Spleen (tissue), 11 donors: ENCODE results near the gene CAMTA1. TPM values are rescaled to one million over a fixed set of nuclear protein-coding genes. Genes with fewer than 3 reads are reported as not detected.

Experiments used
- DNase-seq: peaks from one replicate; pipeline ENCODE4 v3.0.0-alpha.2; 2020
- H3K27ac ChIP-seq, 8 donors: fragments of 200-600 bp; sonication (generic) in 7 of 8; 1 replicate in 4 of 8; 2 replicates in 4 of 8; pipeline versions ENCODE4 v1.5.0 to v1.8.0; 2016 to 2021; ENCODE audit warnings: inconsistent platforms in 4 of 8, mild to moderate bottlenecking in 4 of 8, moderate library complexity in 1 of 8
- H3K27me3 ChIP-seq, 7 donors: fragments of 200-600 bp; sonication (generic) in 6 of 7; replicated peaks in 1 of 7; 1 replicate in 4 of 7; 2 replicates in 3 of 7; pipeline versions ENCODE4 v1.5.0 to v1.8.0; 2016 to 2021; ENCODE audit warnings: inconsistent platforms in 3 of 7, mild to moderate bottlenecking in 1 of 7
- H3K36me3 ChIP-seq, 6 donors: fragments of 200-600 bp; sonication (generic) in 5 of 6; 1 replicate in 4 of 6; 2 replicates in 2 of 6; pipeline versions ENCODE4 v1.5.0 to v1.8.0; 2016 to 2021; ENCODE audit warnings: inconsistent platforms in 2 of 6
- H3K4me1 ChIP-seq, 6 donors: fragments of 200-600 bp; sonication (generic) in 5 of 6; 1 replicate in 3 of 6; 2 replicates in 3 of 6; pipeline versions ENCODE4 v1.5.0 to v1.8.0; 2016 to 2021; ENCODE audit warnings: inconsistent platforms in 3 of 6
- H3K4me3 ChIP-seq, 8 donors: fragments of 200-600 bp; sonication (generic) in 7 of 8; 1 replicate in 4 of 8; 2 replicates in 4 of 8; pipeline versions ENCODE4 v1.5.0 to v1.8.0; 2016 to 2021; ENCODE audit warnings: inconsistent platforms in 4 of 8, mild to moderate bottlenecking in 4 of 8, moderate library complexity in 2 of 8
- H3K9me3 ChIP-seq, 8 donors: fragments of 200-600 bp; sonication (generic) in 7 of 8; 1 replicate in 4 of 8; 2 replicates in 4 of 8; pipeline versions ENCODE4 v1.5.0 to v1.8.0; 2016 to 2021; ENCODE audit warnings: inconsistent platforms in 4 of 8
- POLR2A ChIP-seq, 3 donors: fragments of 450-650 bp; IDR thresholded peaks; one replicate each; pipeline ENCODE4 v1.5.1; 2017; ENCODE audit warnings: antibody characterized with exemption in 3 of 3, mild to moderate bottlenecking in 1 of 3
- POLR2AphosphoS5 ChIP-seq, 3 donors: sonication (generic); formaldehyde crosslinking; IDR thresholded peaks; one replicate each; pipeline ENCODE4 v1.5.1; 2017; ENCODE audit warnings: antibody characterized with exemption in 3 of 3
- WGBS, 5 donors: extraction: QIAGEN DNeasy Blood & Tissue Kit in 3 of 5; methylation state at CpG; one replicate each; pipeline versions ENCODE4 v1.1.5 to v1.1.7; 2013 to 2018; 5-methylcytosine and 5-hydroxymethylcytosine counted together
- intact Hi-C: fragments of 100-400 bp; cut with DNase I; formaldehyde crosslinking; loops from one replicate; pipeline ENCODE4 v1.15.0; 2023; ENCODE audit warnings: low total_unique reads
- polyA plus RNA-seq, 3 donors: library from polyadenylated mRNA; stranded (reverse); fragments of 200-250 nt; gene quantifications; one replicate each; pipeline ENCODE4 v1.2.1, GENCODE V29; 2013
- total RNA-seq, 7 donors: library from RNA; depleted of rRNA in 3 of 7; stranded (reverse); fragments of >200 nt in 3 of 7; fragmentation: NEBNext Ultra II Directional in 4 of 7; extraction: Animal tissue kit (Norgen Biotek cat#: 25700) in 4 of 7; gene quantifications; one replicate each; pipeline versions ENCODE4 v1.1.0 to v1.2.1, GENCODE V29; 2016 to 2021
- TF ChIP-seq, protein P1 (sequence below), 11 experiments: fragments of 200-600 bp in 7 of 11; fragments of 450-650 bp in 4 of 11; sonication (generic) in 4 of 11; IDR thresholded peaks in 8 of 11; conservative IDR thresholded peaks in 3 of 11; 1 replicate in 7 of 11; 2 replicates in 4 of 11; pipeline versions ENCODE4 v1.4.0 to v1.8.0; 2016 to 2021; ENCODE audit warnings: antibody characterized with exemption in 11 of 11, inconsistent platforms in 4 of 11, mild to moderate bottlenecking in 1 of 11
- donor health status: healthy with polysubstance abuse.
- donor health status: DM: no; HTN: no; CAD: no; lungs with moderate emphysema.
- donor health status: DM: no; HTN: no; CAD: no.
- donor health status: Bipolar disorder and iron deficiency.
- donor health status: healthy.
- donor health status: DM: no; HTN: no; CAD: no.
- donor health status: DM: yes; HTN: yes; CAD: no.

CAMTA1 gene
- total and polyA plus RNA-seq, 10 donors, result 53.0 to 106 (median 77.3) TPM

GRCh38 chr1:7610106-7610731 is 825.0 kb downstream of the CAMTA1 start:
- DNase-seq, result peak; percentile 30
- TF ChIP-seq POLR2AphosphoS5 (IDR thresholded peaks at IDR 0.05) (no peak), POLR2A (IDR thresholded peaks at IDR 0.05) (no peak)
- TF ChIP-seq, protein P1, sequence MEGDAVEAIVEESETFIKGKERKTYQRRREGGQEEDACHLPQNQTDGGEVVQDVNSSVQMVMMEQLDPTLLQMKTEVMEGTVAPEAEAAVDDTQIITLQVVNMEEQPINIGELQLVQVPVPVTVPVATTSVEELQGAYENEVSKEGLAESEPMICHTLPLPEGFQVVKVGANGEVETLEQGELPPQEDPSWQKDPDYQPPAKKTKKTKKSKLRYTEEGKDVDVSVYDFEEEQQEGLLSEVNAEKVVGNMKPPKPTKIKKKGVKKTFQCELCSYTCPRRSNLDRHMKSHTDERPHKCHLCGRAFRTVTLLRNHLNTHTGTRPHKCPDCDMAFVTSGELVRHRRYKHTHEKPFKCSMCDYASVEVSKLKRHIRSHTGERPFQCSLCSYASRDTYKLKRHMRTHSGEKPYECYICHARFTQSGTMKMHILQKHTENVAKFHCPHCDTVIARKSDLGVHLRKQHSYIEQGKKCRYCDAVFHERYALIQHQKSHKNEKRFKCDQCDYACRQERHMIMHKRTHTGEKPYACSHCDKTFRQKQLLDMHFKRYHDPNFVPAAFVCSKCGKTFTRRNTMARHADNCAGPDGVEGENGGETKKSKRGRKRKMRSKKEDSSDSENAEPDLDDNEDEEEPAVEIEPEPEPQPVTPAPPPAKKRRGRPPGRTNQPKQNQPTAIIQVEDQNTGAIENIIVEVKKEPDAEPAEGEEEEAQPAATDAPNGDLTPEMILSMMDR (IDR thresholded peaks at IDR 0.05 in 8 of 11, conservative IDR thresholded peaks at IDR 0.05 in 3 of 11), result no peak
- H3K4me1 ChIP-seq, result no peaks in the 10 kb centered on the region
- H3K27ac ChIP-seq, result no peak overlapping the region
- no peaks in the 10 kb centered on the region for H3K36me3 ChIP-seq
- intact Hi-C loops, result no loop called here
- H3K9me3 ChIP-seq, result peaks cover 0 to 3% (median 0%) of the 10 kb centered on the region in 8 donors
- no peak overlapping the region for H3K4me3 ChIP-seq
- H3K27me3 ChIP-seq, result peaks cover 0 to 44% (median 0%) of the 10 kb centered on the region in 7 donors
- WGBS, 5 donors, result 72 to 86% (median 79%) methylated on average over 2 to 5 of the region's 5 CpGs

GRCh38 chr1:7610936-7611335 is 825.7 kb downstream of the CAMTA1 start:
- 82 to 94% (median 87%) methylated on average over 9 of the region's 9 CpGs for WGBS, 5 donors
- intact Hi-C loops, result no loop called here
- peaks cover 0 to under 1% (median 0%) of the 10 kb centered on the region in 8 donors for H3K9me3 ChIP-seq
- no peak overlapping the region for H3K4me3 ChIP-seq
- peaks cover 0 to 37% (median 0%) of the 10 kb centered on the region in 7 donors for H3K27me3 ChIP-seq
- TF ChIP-seq, protein P1 (IDR thresholded peaks at IDR 0.05 in 8 of 11, conservative IDR thresholded peaks at IDR 0.05 in 3 of 11), result no peak
- TF ChIP-seq POLR2AphosphoS5 (IDR thresholded peaks at IDR 0.05) (no peak), POLR2A (IDR thresholded peaks at IDR 0.05) (no peak)
- no peaks in the 10 kb centered on the region for H3K4me1 ChIP-seq
- no peak for DNase-seq
- H3K36me3 ChIP-seq, result no peaks in the 10 kb centered on the region
- no peak overlapping the region for H3K27ac ChIP-seq

- DNase-seq, result peak; percentile 61
- Histone ChIP-seq H3K4me3 (no peak overlapping the region), H3K4me1 (peaks cover 0 to 4% (median 0%) of the 10 kb centered on the region in 6 donors), H3K27ac (no peak overlapping the region), H3K36me3 (no peaks in the 10 kb centered on the region), H3K9me3 (no peaks in the 10 kb centered on the region), H3K27me3 (peaks cover 0 to 32% (median 0%) of the 10 kb centered on the region in 7 donors)
- WGBS, 5 donors, result 75 to 95% (median 81%) methylated on average over 7 to 9 of the region's 9 CpGs
- TF ChIP-seq POLR2A (IDR thresholded peaks at IDR 0.05) (no peak), POLR2AphosphoS5 (IDR thresholded peaks at IDR 0.05) (no peak)
- TF ChIP-seq, protein P1 (IDR thresholded peaks at IDR 0.05 in 8 of 11, conservative IDR thresholded peaks at IDR 0.05 in 3 of 11), result no peak
- intact Hi-C loops, result no loop called here
Observed at GRCh38 chr1:7611421-7612010, 826.3 kb downstream of the CAMTA1 start.

DNA sequence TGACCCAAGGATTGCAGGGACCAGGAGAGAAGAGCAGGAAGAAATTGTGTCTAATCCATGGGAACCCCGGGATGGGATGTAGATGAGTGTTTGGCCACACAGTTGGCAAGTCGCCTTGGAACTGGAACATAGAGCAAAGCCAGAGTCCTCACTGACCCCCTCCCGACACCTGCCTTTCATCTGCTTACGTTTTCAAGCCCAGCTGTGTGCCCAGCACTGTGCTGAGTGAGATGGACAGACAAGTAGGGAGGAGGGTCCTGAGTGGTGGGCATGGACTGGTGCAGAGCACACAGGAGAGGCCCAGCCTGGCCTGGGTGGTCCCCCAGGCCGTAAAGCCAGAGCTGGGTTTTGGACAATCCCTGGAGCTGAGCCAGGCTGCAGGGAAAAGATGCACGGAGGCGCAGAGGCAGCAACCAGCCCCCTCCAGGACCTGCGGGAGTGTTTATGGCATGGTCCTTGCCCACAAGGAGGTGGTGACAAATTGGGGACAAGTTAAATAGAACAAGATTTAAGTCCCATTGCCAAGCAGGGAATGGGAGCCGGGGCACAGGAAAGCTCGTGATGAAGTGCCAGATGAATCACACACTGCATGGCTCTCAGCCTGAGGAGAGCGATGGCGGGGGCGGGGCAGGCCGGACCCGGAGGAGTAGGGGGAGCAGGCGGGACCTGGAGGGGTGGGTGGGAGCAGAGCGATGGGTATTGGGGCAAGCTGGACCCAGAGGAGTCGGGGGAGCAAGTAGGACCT is 828.0 kb downstream of the CAMTA1 start:
- Histone ChIP-seq H3K4me3 (no peak overlapping the region), H3K4me1 (peaks cover 0 to 5% (median 0%) of the 10 kb centered on the region in 6 donors), H3K27ac (no peak overlapping the region), H3K27me3 (peaks cover 0 to 36% (median 0%) of the 10 kb centered on the region in 7 donors), H3K9me3 (no peaks in the 10 kb centered on the region), H3K36me3 (no peaks in the 10 kb centered on the region)
- 73 to 86% (median 84%) methylated on average over 17 to 18 of the region's 18 CpGs for WGBS, 5 donors
- TF ChIP-seq POLR2AphosphoS5 (IDR thresholded peaks at IDR 0.05), result no peak
- TF ChIP-seq, protein P1 (IDR thresholded peaks at IDR 0.05 in 8 of 11, conservative IDR thresholded peaks at IDR 0.05 in 3 of 11), result no peak
- intact Hi-C loops, result no loop called here
- peak; percentile 48 for DNase-seq
